GM18951 (cell line): ENCODE data around the gene KRT1.

Source experiments
- POLR2A ChIP-seq: IDR thresholded peaks from 4 replicates; pipeline ENCODE4 v1.6.1; 2011; ENCODE audit warnings: mild to moderate bottlenecking; ENCODE audit not compliant: insufficient read length, insufficient read depth; ENCODE audit errors: extremely low read depth
- in situ Hi-C: fragments of 300-500 bp; cut with MboI; formaldehyde crosslinking; loops from one replicate; pipeline ENCODE4 v1.12.0; 2022; ENCODE audit warnings: low sequenced_read_pairs, mixed read lengths, inconsistent platforms; ENCODE audit not compliant: unreplicated experiment

KRT1 gene

DNA sequence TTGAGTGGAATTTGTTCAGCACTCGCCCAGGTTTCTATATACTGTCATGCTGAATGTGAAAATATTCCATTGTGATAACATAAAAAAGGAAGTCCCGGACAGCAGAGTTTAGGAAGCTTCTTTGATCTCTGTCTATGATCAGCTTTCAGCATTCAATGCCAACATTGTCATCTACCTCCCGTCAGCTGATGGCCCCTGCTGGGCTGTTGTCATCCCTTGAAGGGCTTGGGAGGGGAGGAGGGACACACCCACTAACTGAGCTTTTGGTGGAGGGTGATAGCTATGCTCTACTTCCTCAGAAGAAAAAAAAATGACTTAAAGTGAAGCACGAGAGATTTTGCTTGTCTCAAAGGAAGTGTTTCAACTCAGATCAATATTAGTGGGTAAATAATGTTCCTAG is 27.8 kb upstream of the KRT1 start:
- in situ Hi-C loops, result no loop called here
- no peak for TF ChIP-seq POLR2A

DNA sequence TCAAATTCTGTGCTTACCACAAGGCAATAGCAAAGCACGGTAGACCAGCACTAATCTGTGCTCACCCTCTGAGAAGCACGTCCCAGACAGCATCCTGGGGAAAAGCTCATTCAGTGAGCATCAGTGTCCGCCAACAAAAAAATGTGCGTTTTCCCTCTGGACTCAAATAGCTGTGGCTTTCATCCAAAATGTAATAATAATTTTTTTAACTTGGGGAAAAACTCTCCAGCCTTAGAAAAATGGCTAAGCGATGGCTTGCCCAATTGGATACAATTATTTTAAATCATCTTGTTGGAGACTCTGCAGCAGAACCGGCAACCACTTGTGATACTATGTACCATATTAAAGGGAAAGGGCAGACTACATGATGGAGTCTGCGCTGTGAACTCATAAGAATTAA is 24.3 kb upstream of the KRT1 start:
- in situ Hi-C loops, result no loop called here
- no peak for TF ChIP-seq POLR2A

DNA sequence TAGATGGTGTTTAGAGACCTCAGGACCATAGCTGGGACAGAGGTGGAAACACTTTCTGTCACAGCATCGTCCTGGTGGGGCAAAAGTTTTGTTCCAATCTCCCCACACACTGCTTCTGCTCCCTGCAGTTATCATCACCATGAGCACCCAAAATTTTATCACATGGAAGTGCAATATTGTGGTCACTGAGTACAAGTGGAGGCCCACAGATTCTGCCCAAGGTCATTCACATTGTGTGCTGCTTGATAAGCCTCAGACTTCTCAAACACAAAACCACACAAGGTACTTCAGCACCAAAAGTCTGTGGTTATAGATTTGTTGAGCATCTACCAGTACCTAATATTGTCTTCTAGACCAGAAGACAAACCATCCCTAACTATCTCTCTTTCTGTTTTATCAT is 23.7 kb upstream of the KRT1 start:
- in situ Hi-C loops, result no loop called here
- no peak for TF ChIP-seq POLR2A

DNA sequence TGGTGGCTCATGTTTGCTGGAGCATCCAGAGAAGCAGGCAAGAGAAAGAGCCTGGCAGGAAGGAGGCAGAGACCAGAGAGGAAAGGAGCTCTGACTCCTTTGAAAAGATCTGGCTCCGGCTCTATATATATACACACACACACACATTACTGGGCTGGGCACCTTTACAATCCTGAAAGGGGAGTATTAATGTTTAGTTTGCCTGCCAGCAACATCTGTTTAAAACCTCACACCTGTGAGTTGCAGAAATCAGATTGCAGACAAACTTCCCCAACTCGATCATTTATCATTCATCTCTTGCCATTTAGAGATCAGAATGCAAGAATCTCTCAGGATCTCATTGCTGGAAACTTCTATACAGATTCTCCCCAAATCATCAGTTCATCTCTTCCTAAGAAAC is 23.2 kb upstream of the KRT1 start, which contains the start of gene KRT77:
KRT77 (minus strand) TSS at position 101 of the 400 bp plus-strand sequence; CDS start at position 11, 90 bp downstream.
- no peak for TF ChIP-seq POLR2A
- in situ Hi-C loops, result no loop called here

DNA sequence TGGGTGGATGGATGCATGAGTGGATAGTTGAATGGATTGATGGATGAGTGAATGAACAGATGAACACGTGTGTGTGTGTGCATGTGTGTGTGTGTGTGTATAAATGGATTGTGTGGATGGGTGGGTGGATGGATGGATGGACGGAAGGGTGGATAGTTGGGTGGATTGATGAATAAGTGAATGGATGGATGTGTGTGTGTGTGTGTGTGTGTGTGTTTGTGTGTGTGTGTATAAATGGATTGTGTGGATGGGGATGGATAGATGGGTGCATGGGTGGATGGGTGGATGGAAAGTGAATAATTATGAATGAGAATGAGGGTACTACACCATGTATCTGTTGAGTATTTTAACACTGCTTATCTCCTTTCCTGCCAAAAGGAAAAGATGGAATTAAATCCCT is 22.1 kb upstream of the KRT1 start:
- no peak for TF ChIP-seq POLR2A
- in situ Hi-C loops, result no loop called here

DNA sequence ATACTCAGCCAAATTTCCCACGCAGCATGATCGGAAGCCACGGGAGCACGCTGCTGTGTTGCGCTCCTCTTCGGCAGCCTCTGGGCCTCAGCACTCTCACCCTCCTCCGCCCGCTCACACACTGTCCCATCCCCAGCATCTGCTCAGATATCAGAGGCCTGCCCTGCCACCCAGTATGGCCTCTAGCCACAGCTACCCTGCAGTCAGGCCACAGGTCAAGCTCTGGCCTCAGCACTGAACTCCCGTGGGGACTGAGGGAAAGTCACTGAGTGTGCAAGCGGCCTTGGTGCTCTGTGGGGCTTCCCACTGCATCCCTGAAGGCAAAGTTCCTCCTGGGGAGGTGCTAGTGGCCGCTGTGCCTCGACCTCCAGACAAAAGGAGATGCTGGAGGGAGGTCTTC is 21.1 kb upstream of the KRT1 start:
- in situ Hi-C loops, result no loop called here
- no peak for TF ChIP-seq POLR2A

DNA sequence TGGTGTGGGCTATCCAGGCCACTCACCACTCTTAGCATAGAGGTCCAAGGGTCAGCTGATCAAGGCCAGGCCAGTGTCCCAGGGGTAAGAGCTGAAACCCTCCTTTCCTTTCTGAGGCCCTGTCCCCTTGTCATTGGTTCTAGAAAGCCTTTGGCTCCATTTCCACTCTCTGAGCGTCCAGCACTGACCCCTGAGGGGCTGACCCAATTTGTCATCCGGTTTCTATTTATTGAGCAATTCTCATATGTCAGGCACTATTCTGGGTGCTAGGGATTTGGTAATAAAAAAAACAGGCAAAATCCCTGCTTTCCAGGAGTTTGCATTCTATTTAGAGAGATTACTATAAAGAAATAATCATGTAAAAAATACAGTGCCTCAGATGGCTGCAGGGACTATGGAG is 19.8 kb upstream of the KRT1 start:
- in situ Hi-C loops, result no loop called here

DNA sequence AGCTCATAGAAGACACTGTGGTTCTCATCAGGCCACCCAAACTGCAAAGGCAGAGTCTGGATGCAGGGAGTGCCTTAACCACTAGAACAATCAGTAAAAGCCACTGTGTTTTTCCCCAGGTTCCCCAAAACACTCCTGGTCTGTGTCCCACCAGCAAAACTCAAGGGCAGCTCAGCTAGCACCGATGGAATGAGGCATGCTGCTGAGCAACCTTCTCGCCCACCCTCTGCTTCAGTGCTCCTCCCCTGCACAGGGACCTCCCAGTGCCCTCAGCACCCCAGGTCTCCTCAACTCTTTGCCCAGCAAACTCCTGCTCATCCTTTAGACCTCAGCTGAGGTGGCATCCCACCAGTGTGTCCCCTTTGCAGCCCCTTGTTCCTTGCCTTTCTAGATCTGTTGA is 19.2 kb upstream of the KRT1 start:
- no peak for TF ChIP-seq POLR2A
- in situ Hi-C loops, result no loop called here

More for the DNA sequence above, 19.8 kb upstream of the KRT1 start:
- TF ChIP-seq POLR2A, result no peak

DNA sequence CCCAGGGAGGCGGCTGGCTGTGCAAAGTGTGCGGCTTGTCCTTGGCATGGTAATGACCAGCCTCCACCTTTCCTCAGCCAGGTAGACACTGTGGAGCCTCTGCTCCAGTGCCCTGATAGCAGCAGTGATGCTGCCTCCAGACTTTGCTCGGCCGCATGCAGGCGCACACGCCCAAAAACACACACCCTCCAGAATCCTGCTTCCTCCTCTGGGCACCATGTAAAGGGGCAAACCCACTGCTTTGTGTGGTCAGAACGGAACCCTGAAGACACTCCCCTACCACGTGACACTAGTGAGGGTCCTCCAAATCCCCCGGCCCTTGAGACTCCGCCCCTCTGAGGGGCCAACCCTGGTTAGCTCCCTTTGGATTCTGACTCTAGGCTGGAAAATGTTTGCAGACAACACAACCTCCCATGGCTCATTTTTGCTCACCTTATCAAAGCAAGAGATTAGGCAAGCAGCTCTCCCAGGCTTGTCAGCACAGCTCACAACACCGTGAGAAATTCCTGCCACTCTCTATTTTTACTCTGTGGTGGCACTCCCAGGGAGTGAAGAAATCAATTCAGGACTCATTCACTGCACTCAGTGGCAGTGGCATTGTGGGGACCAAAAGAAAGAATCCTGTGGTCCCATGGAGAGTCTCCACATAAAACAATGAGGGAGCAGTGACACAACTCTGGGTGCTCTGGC is 18.6 kb upstream of the KRT1 start:
- in situ Hi-C loops, result no loop called here
- no peak for TF ChIP-seq POLR2A

DNA sequence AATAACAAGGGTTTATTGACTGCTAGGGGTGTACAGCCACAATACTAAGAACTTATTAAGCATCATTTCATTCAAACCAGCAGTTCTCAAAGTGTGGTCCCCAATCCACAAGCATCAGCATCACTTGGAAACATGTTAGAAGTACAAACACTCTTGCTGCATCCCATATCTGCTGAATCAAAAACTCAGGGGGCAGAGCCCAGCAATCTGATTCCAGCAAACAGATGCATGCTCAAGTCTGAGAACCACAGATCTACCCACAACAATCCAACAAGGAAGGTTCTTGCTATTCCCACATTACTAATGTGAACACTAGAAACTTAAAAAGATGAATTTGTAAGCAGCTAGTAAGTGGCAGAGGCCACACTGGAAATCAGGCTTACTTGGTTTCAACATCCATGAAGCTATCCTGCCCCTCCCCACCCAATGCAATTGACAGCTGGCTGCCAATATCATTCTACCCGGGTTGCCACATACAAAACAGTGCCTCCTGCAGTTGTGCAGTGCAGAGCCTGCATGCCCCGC is 16.9 kb upstream of the KRT1 start:
- in situ Hi-C loops, result no loop called here
- TF ChIP-seq POLR2A, result no peak

DNA sequence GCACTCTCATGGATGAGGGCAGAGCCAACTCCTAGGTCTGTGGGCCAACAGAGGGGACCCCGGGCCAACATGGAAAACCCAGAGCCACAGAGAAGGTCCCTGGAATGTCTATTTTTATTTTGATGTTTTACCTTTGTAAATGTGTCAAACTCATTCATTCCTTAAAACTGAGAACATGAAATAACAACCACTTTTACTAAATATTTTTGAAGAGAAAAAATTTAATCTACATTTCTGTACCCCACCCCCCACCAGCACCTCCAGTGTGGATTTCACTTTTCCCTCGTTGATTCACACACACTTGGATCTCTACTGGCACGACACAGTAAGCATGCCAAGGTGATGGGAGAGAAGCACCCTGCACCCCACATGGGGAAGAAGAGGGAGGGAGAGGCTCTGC is 16.4 kb upstream of the KRT1 start:
- TF ChIP-seq POLR2A, result no peak
- in situ Hi-C loops, result no loop called here

DNA sequence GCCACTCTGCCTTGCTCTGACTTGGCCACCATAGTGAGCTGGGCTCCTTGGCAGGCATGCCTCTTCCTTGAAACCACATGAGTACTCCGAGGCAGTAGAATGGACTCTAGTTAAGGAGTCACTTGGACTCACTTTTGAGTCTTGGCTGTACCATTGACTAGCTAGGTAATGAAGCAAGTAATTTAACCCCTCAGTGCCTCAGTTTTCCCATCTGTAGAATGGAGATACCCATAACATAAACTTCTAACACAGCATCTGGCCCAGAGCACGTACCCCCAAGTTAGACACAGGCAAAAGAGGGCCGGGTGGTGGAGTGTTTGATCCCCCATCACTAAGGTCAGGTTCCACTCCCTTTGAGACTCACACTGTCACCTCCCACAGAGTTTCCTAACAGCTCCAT is 14.8 kb upstream of the KRT1 start:
- in situ Hi-C loops, result no loop called here
- no peak for TF ChIP-seq POLR2A

DNA sequence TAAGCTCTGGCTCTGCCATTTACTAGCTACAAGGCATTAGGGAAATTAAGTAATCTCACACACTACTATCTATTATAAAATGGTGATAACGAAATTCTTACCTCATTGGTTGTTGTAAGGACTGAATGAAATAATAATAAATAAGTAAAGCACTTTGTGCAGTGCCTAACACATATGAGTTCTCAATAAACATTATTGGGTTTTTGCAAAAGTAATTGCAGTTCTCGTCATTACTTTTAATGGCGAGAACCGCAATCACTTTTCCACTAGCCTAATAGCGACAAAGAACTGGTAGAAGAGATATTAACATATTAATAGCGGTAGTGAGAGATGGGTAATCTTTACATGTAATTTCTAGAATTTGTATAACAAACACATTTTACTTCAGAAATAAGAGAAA is 13.9 kb upstream of the KRT1 start:
- in situ Hi-C loops, result no loop called here
- TF ChIP-seq POLR2A, result no peak

DNA sequence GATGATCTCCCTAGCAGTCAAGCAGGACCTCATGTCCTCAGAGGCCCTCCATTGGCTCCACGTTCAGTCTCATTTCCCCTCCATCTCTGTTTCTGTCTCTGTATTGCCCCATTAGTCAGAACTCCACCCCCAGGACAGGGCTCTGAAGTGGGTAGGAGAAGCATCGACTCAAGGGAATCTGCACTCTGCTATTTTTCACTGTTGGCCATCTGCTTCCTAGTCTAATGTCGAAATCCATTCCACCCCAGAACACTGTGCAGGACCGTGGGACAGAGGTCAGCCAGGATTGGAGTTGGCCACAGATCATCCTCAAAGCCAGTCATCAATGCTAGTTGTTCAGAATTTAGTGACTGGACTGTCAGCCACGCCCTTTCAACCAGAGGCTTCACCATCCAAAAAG is 13.1 kb upstream of the KRT1 start:
- TF ChIP-seq POLR2A, result no peak
- in situ Hi-C loops, result no loop called here

DNA sequence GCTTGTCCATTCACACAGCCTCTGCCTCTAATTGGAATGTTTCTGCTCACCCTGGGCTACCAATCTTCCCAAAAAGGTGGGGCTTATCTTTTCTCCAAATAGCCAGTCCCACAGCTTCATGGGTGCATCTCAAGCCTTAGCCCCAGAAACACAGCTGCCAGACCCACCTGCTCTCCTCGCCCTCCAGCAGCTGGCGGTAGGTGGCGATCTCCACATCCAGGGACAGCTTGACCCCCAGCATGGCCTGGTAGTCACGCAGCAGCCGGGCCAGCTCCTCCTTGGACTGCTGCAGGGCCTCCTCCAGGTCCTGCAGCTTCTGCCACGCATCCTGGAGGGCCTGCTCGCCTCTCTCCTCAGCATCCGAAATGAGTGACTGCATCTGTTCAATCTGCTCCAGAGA is 12.0 kb upstream of the KRT1 start:
- in situ Hi-C loops, result no loop called here
- no peak for TF ChIP-seq POLR2A

DNA sequence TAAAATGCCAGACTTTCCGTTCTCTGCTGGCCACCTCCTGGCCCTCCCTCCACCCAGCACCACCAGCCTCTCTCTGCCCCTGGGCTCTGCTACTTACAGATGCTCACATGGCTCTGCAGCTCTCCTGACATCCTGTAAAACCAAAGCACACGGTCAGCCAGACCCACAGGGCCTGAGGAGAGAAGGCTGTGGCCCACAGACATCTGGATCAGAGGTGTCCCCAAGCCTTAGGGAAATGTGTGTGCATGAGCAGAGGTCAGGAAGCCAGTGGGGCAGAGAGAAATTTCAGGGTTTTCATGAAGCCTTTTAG is 11.6 kb upstream of the KRT1 start:
- TF ChIP-seq POLR2A, result no peak
- in situ Hi-C loops, result no loop called here
